ENCODE data around the gene ADAD1. TPM values are rescaled to one million over a fixed set of nuclear protein-coding genes. Genes with fewer than 3 reads are reported as not detected.

ADAD1 gene
- total and polyA plus RNA-seq, 2 donors (not counting 3 experiments of a cell fraction or from before 2014, with no cell fraction given) = not detected

DNA sequence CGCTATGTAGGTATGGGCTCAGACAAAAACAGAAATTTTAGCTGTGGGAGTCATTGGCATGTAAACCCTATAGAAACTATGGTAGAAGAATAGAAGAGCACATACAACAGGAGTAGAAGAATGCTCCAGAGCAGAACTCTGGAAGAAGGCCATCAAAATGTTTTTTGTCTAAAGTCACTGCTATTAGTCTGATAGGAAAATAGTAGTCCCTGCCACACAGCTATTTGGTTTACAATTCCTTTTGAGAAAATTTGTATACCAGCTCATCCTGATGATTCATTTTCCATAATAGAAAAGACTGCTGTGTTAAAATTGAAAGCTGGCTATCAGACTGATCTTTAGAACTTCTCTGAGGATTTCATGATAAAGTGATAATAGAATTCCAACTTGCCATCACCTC is 32.8 kb upstream of the ADAD1 start:
- BruUV-seq (replicated peaks) = no TSS peak
- dilution Hi-C loops (cut with MboI; ENCODE audit: extremely low pct_ligation_motif_present, low sequenced_read_pairs) (no loop called here), intact Hi-C loops (cut with micrococcal nuclease) (no loop called here)
- H3K36me3 ChIP-seq (ENCODE audit: control insufficient read depth in 2 of 2, extremely low read depth in 1 of 2, insufficient read depth in 2 of 2, low read length in 2 of 2) = peaks cover 4 to 9% of the 10 kb centered on the region in 2 experiments
- CTCF ChIA-PET = interaction anchor here (0.5 to 1.0 kb wide), 3 partner anchors 15 to 45 kb away, joined by 3 read pairs; no protein-coding TSS in a partner anchor
- no peaks in the 10 kb centered on the region for H4K20me1 ChIP-seq (replicated peaks; ENCODE audit: control insufficient read depth, extremely low read depth, insufficient read depth, low read length)
- TF ChIP-seq MYC (IDR thresholded peaks at IDR 0.05; ENCODE audit: low read depth, low read length) (no peak), EZH2 (IDR thresholded peaks at IDR 0.05; ENCODE audit: borderline replicate concordance, low read depth, low read length, severe bottlenecking) (no peak), GATA2 (IDR thresholded peaks at IDR 0.05; ENCODE audit: insufficient read depth, insufficient read length, low read depth, low read length) (no peak), POLR2A (IDR thresholded peaks at IDR 0.05; ENCODE audit: low read depth, low read length) (no peak), FOS (IDR thresholded peaks at IDR 0.05; ENCODE audit: borderline replicate concordance, insufficient read depth, low read length) (no peak), JUN (IDR thresholded peaks at IDR 0.05; ENCODE audit: borderline replicate concordance, insufficient read depth, insufficient read length, low read depth) (no peak), POLR2AphosphoS5 (IDR thresholded peaks at IDR 0.05; ENCODE audit: insufficient read depth, low read depth, low read length) (no peak)
- TF ChIP-seq, protein P1, sequence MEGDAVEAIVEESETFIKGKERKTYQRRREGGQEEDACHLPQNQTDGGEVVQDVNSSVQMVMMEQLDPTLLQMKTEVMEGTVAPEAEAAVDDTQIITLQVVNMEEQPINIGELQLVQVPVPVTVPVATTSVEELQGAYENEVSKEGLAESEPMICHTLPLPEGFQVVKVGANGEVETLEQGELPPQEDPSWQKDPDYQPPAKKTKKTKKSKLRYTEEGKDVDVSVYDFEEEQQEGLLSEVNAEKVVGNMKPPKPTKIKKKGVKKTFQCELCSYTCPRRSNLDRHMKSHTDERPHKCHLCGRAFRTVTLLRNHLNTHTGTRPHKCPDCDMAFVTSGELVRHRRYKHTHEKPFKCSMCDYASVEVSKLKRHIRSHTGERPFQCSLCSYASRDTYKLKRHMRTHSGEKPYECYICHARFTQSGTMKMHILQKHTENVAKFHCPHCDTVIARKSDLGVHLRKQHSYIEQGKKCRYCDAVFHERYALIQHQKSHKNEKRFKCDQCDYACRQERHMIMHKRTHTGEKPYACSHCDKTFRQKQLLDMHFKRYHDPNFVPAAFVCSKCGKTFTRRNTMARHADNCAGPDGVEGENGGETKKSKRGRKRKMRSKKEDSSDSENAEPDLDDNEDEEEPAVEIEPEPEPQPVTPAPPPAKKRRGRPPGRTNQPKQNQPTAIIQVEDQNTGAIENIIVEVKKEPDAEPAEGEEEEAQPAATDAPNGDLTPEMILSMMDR (IDR thresholded peaks at IDR 0.05; ENCODE audit: extremely low read depth in 1 of 2, insufficient read depth in 1 of 2, low read depth in 1 of 2, low read length in 2 of 2) = no peak
- TF ChIP-seq, protein P2, sequence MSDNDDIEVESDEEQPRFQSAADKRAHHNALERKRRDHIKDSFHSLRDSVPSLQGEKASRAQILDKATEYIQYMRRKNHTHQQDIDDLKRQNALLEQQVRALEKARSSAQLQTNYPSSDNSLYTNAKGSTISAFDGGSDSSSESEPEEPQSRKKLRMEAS (IDR thresholded peaks at IDR 0.05; ENCODE audit: insufficient read depth, insufficient read length) = no peak
- FAIRE-seq (no peak), DNase-seq (ENCODE audit: low read depth, low spot score) (no peak)
- H3K79me2 ChIP-seq (ENCODE audit: control insufficient read depth, insufficient read depth, low read length) = no peaks in the 10 kb centered on the region
- no peak overlapping the region for H3K4me3 ChIP-seq (replicated peaks in 1 of 3; ENCODE audit: insufficient read depth in 1 of 3, low read depth in 1 of 3, low read length in 3 of 3)
- H3K9me3 ChIP-seq (replicated peaks; ENCODE audit: control insufficient read depth, insufficient read depth, low read length) = no peaks in the 10 kb centered on the region
- POLR2A ChIA-PET = no interaction called here
- H3K27ac ChIP-seq (ENCODE audit: insufficient read depth, low read depth, low read length) = no peak overlapping the region
- H3K9ac ChIP-seq (replicated peaks; ENCODE audit: extremely low read depth, insufficient read depth, low read length) = no peak overlapping the region
- H3K4me2 ChIP-seq (ENCODE audit: insufficient read depth, low read length) = no peak overlapping the region
- H3K27me3 ChIP-seq (ENCODE audit: control insufficient read depth in 2 of 2, insufficient read depth in 2 of 2, low read length in 2 of 2) = no peaks in the 10 kb centered on the region
- H3K9me1 ChIP-seq (replicated peaks; ENCODE audit: control insufficient read depth, extremely low read depth, insufficient read depth, low read length) = no peaks in the 10 kb centered on the region
- no peaks in the 10 kb centered on the region for H3K4me1 ChIP-seq (ENCODE audit: control insufficient read depth, extremely low read depth, insufficient read depth, low read length)
- H2AFZ ChIP-seq (ENCODE audit: low read depth, low read length) = no peak overlapping the region

All from endothelial cell of umbilical vein (primary cell).